Endothelial cell of umbilical vein (primary cell): ENCODE results near the gene CHN1. TPM values are rescaled to one million over a fixed set of nuclear protein-coding genes. Genes with fewer than 3 reads are reported as not detected.

ENCODE experiments used
- BruUV-seq: library from RNA; stranded (reverse); fragments of 400-500 nt; replicated peaks from 2 replicates; lab custom pipeline; 2021; lab: Mats Ljungman, UMichigan
- CTCF ChIA-PET: fragments of 300-600, 350-600 bp; sonication (Branson Sonifier 250); formaldehyde crosslinking; loops from one replicate; lab custom pipeline; 2021; ENCODE audit warnings: antibody characterized with exemption, inconsistent platforms; lab: Charles Lee
- POLR2A ChIA-PET: fragments of 300-600, 350-600 bp; sonication (Branson Sonifier 250); formaldehyde crosslinking; loops from one replicate; lab custom pipeline; 2021; ENCODE audit warnings: antibody characterized with exemption, inconsistent platforms; lab: Charles Lee
- DNase-seq: peaks from one replicate; pipeline ENCODE4 v3.0.0-alpha.2; 2011; ENCODE audit warnings: low read depth, low spot score
- FAIRE-seq: peaks from 2 replicates; lab custom pipeline; 2011; peaks lifted over from hg19 to GRCh38; lab: Jason Lieb, UNC
- H2AFZ ChIP-seq: 2 replicates; pipeline ENCODE4 v1.6.0; 2012; ENCODE audit warnings: low read depth, low read length, control low read depth, inconsistent platforms
- H3K27ac ChIP-seq: 2 replicates; pipeline ENCODE4 v1.5.1; 2011; ENCODE audit warnings: low read depth, mild to moderate bottlenecking, control low read depth, low read length, moderate library complexity; ENCODE audit not compliant: insufficient read depth
- H3K27me3 ChIP-seq, 2 experiments: 2 replicates each; pipeline versions ENCODE4 v1.6.0 to v1.6.1; 2011; ENCODE audit warnings: low read length in 2 of 2, mixed read lengths in 1 of 2; ENCODE audit not compliant: control insufficient read depth in 2 of 2, insufficient read depth in 2 of 2
- H3K36me3 ChIP-seq, 2 experiments: 2 replicates in 1 of 2; 3 replicates in 1 of 2; pipeline ENCODE4 v1.5.1; 2011; ENCODE audit warnings: low read length in 2 of 2, mild to moderate bottlenecking in 1 of 2, moderate library complexity in 1 of 2; ENCODE audit not compliant: control insufficient read depth in 2 of 2, insufficient read depth in 2 of 2; ENCODE audit errors: extremely low read depth in 1 of 2
- H3K4me1 ChIP-seq: 3 replicates; pipeline ENCODE4 v1.5.1; 2011; ENCODE audit warnings: mild to moderate bottlenecking, low read length; ENCODE audit not compliant: control insufficient read depth, insufficient read depth; ENCODE audit errors: extremely low read depth
- H3K4me2 ChIP-seq: 2 replicates; pipeline ENCODE4 v1.6.1; 2011; ENCODE audit warnings: low read length, control low read depth, mixed read lengths; ENCODE audit not compliant: insufficient read depth
- H3K4me3 ChIP-seq, 3 experiments: fragments of 200-600 bp in 1 of 3; sonication (generic), shearing (Covaris generic) in 1 of 3; replicated peaks in 1 of 3; 2 replicates each; pipeline ENCODE4 v1.5.1; 2011 to 2016; ENCODE audit warnings: control low read depth in 3 of 3, low read length in 3 of 3, mild to moderate bottlenecking in 2 of 3, inconsistent platforms in 1 of 3, low read depth in 1 of 3, moderate library complexity in 1 of 3; ENCODE audit not compliant: insufficient read depth in 1 of 3
- H3K79me2 ChIP-seq: 2 replicates; pipeline ENCODE4 v1.6.0; 2012; ENCODE audit warnings: low read length, inconsistent platforms; ENCODE audit not compliant: control insufficient read depth, insufficient read depth
- H3K9ac ChIP-seq: replicated peaks from 2 replicates; pipeline ENCODE3; 2011; ENCODE audit warnings: low read length, control low read depth; ENCODE audit not compliant: insufficient read depth; ENCODE audit errors: extremely low read depth
- H3K9me1 ChIP-seq: replicated peaks from 3 replicates; pipeline ENCODE4 v1.6.0; 2011; ENCODE audit warnings: mild to moderate bottlenecking, low read length; ENCODE audit not compliant: control insufficient read depth, insufficient read depth; ENCODE audit errors: extremely low read depth
- H3K9me3 ChIP-seq: replicated peaks from 2 replicates; pipeline ENCODE4 v1.5.1; 2012; ENCODE audit warnings: low read length, inconsistent platforms; ENCODE audit not compliant: control insufficient read depth, insufficient read depth
- H4K20me1 ChIP-seq: replicated peaks from 2 replicates; pipeline ENCODE3; 2011; ENCODE audit warnings: mild to moderate bottlenecking, low read length; ENCODE audit not compliant: control insufficient read depth, insufficient read depth; ENCODE audit errors: extremely low read depth
- CTCF ChIP-seq, 2 donors: IDR thresholded peaks; 1 replicate in 1 of 2; 2 replicates in 1 of 2; pipeline ENCODE4 v1.5.1; 2011; ENCODE audit warnings: low read length in 2 of 2, mild to moderate bottlenecking in 2 of 2, moderate library complexity in 2 of 2, control low read depth in 1 of 2, inconsistent platforms in 1 of 2, low read depth in 1 of 2; ENCODE audit not compliant: insufficient read depth in 1 of 2; ENCODE audit errors: extremely low read depth in 1 of 2
- FOS ChIP-seq: IDR thresholded peaks from 2 replicates; pipeline ENCODE4 v1.6.1; 2011; ENCODE audit warnings: mild to moderate bottlenecking, low read length, moderate library complexity, borderline replicate concordance; ENCODE audit not compliant: insufficient read depth
- GATA2 ChIP-seq: IDR thresholded peaks from 2 replicates; pipeline ENCODE4 v1.7.0; 2011; ENCODE audit warnings: low read depth, mild to moderate bottlenecking, moderate library complexity, mixed read lengths, low read length; ENCODE audit not compliant: insufficient read length, insufficient read depth
- JUN ChIP-seq: IDR thresholded peaks from 2 replicates; pipeline ENCODE4 v1.6.1; 2011; ENCODE audit warnings: borderline replicate concordance, low read depth; ENCODE audit not compliant: insufficient read length, insufficient read depth
- MYC ChIP-seq: IDR thresholded peaks from one replicate; pipeline ENCODE4 v1.6.1; 2011; ENCODE audit warnings: mild to moderate bottlenecking, low read depth, low read length
- POLR2A ChIP-seq: IDR thresholded peaks from 2 replicates; pipeline ENCODE4 v1.6.1; 2012; ENCODE audit warnings: low read depth, mild to moderate bottlenecking, control low read depth, low read length
- POLR2AphosphoS5 ChIP-seq: IDR thresholded peaks from 2 replicates; pipeline ENCODE4 v1.6.1; 2012; ENCODE audit warnings: low read depth, mild to moderate bottlenecking, control low read depth, low read length, moderate library complexity; ENCODE audit not compliant: insufficient read depth
- dilution Hi-C: fragments of 300-500 bp; cut with MboI; formaldehyde crosslinking; loops from one replicate; pipeline ENCODE4 v1.15.0; 2019; ENCODE audit warnings: low sequenced_read_pairs; ENCODE audit not compliant: extremely low pct_ligation_motif_present
- intact Hi-C: fragments of 100-400 bp; cut with micrococcal nuclease; formaldehyde crosslinking; loops from one replicate; pipeline ENCODE4 v1.10.0; 2022
- polyA plus RNA-seq, 4 experiments: library from polyadenylated mRNA; depleted of rRNA in 3 of 4; stranded (reverse) in 3 of 4; unstranded in 1 of 4; fragments of >200 nt; gene quantifications; 2 replicates each; pipeline versions ENCODE4 v1.2.1 to v1.2.3, GENCODE V29; 2011 to 2012; ENCODE audit warnings: missing spikeins in 1 of 4
- total RNA-seq: library from RNA; stranded (reverse); gene quantifications from 2 replicates; pipeline ENCODE4 v1.2.3, GENCODE V29; 2021

Gene CHN1
- total and polyA plus RNA-seq, 2 donors (not counting 3 experiments of a cell fraction or from before 2014, with no cell fraction given): 23.3 to 24.9 TPM

GRCh38 chr2:175011505-175011904, 6.3 kb upstream of the CHN1 start:
- no peaks in the 10 kb centered on the region for H3K9me3 ChIP-seq
- H3K4me2 ChIP-seq: no peak overlapping the region
- no peak overlapping the region for H3K4me3 ChIP-seq
- no peak for DNase-seq
- H3K27ac ChIP-seq: no peak overlapping the region
- CTCF ChIA-PET: interaction anchor here (0.7 to 4.8 kb wide), 2 partner anchors 20 to 240 kb away, joined by 3 to 15 read pairs; no protein-coding TSS in a partner anchor
- no peaks in the 10 kb centered on the region for H3K9me1 ChIP-seq
- H3K79me2 ChIP-seq: no peaks in the 10 kb centered on the region
- no peak overlapping the region for H2AFZ ChIP-seq
- peaks cover 0 to 3% of the 10 kb centered on the region in 2 experiments for H3K27me3 ChIP-seq
- dilution Hi-C loops (no loop called here), intact Hi-C loops (no loop called here)
- H3K9ac ChIP-seq: no peak overlapping the region
- H4K20me1 ChIP-seq: no peaks in the 10 kb centered on the region
- TF ChIP-seq CTCF (IDR thresholded peaks at IDR 0.05; ENCODE audit: extremely low read depth in 1 of 2, insufficient read depth in 1 of 2, low read depth in 1 of 2, low read length in 2 of 2): no peak
- no peak for TF ChIP-seq POLR2AphosphoS5
- no peak for TF ChIP-seq FOS
- POLR2A ChIA-PET: no interaction called here
- no TSS peak for BruUV-seq
- H3K4me1 ChIP-seq: peaks cover 30% of the 10 kb centered on the region
- H3K36me3 ChIP-seq: no peaks in the 10 kb centered on the region
- FAIRE-seq: no peak

GRCh38 chr2:175010848-175011254, 5.7 kb upstream of the CHN1 start:
- no TSS peak for BruUV-seq
- Histone ChIP-seq H3K4me3 (no peak overlapping the region), H3K4me1 (peaks cover 29% of the 10 kb centered on the region), H3K79me2 (no peaks in the 10 kb centered on the region), H3K36me3 (no peaks in the 10 kb centered on the region), H3K27me3 (peaks cover 0 to 3% of the 10 kb centered on the region in 2 experiments), H2AFZ (no peak overlapping the region), H3K4me2 (no peak overlapping the region), H4K20me1 (no peaks in the 10 kb centered on the region), H3K27ac (no peak overlapping the region), H3K9me1 (no peaks in the 10 kb centered on the region), H3K9me3 (no peaks in the 10 kb centered on the region), H3K9ac (no peak overlapping the region)
- FAIRE-seq (no peak), DNase-seq (peak; percentile 59)
- ChIA-PET POLR2A (no interaction called here), CTCF (interaction anchor here (0.7 to 4.8 kb wide), 2 partner anchors 20 to 239 kb away, joined by 3 to 15 read pairs; no protein-coding TSS in a partner anchor)
- intact Hi-C loops: no loop called here
- dilution Hi-C loops: no loop called here
- TF ChIP-seq MYC (no peak), CTCF (IDR thresholded peaks at IDR 0.05; ENCODE audit: extremely low read depth in 1 of 2, insufficient read depth in 1 of 2, low read depth in 1 of 2, low read length in 2 of 2) (no peak), GATA2 (no peak), JUN (no peak), POLR2A (no peak)
